ENCODE results near the gene MARCHF10. TPM values are rescaled to one million over a fixed set of nuclear protein-coding genes. Genes with fewer than 3 reads are reported as not detected.

Gene MARCHF10
- total RNA-seq, 4 donors from 2014 or later: 0.19 TPM; not detected in 3

- Histone ChIP-seq H3K27me3 (no peaks in the 10 kb centered on the region), H3K9me3 (peaks cover 0 to 9% (median 0%) of the 10 kb centered on the region in 3 donors), H3K4me1 (no peaks in the 10 kb centered on the region), H3K36me3 (no peaks in the 10 kb centered on the region), H3K27ac (no peak overlapping the region), H3K4me3 (no peak overlapping the region)
- no peak for TF ChIP-seq POLR2AphosphoS5 (IDR thresholded peaks at IDR 0.05)
- TF ChIP-seq EP300 (IDR thresholded peaks at IDR 0.05): no peak
- no peak for TF ChIP-seq POLR2A (IDR thresholded peaks at IDR 0.05)
- no peak for TF ChIP-seq CTCF (IDR thresholded peaks at IDR 0.05)
- no peak for ATAC-seq
- 25 to 60% methylated on average over 1 of the region's 8 CpGs for WGBS, 2 donors (ENCODE audit: low coverage in 1 of 2)
Measured at GRCh38 chr17:62712171-62712581, 95.9 kb downstream of the MARCHF10 start.

GRCh38 chr17:62708587-62708986 lies 99.5 kb downstream of the MARCHF10 start:
- TF ChIP-seq EP300 (IDR thresholded peaks at IDR 0.05) (no peak), CTCF (IDR thresholded peaks at IDR 0.05) (no peak), POLR2AphosphoS5 (IDR thresholded peaks at IDR 0.05) (no peak), POLR2A (IDR thresholded peaks at IDR 0.05) (no peak)
- no peak overlapping the region for H3K27ac ChIP-seq
- WGBS, 2 donors (ENCODE audit: low coverage in 1 of 2): 80 to 100% methylated on average over 1 of the region's 2 CpGs

GRCh38 chr17:62707425-62707739 lies 100.7 kb downstream of the MARCHF10 start:
- WGBS, 2 donors (ENCODE audit: low coverage in 1 of 2): 90 to 95% methylated on average over 2 to 8 of the region's 9 CpGs
- no peak for ATAC-seq
- peaks cover 0 to 37% (median 3%) of the 10 kb centered on the region in 3 donors for H3K4me1 ChIP-seq
- H3K36me3 ChIP-seq: no peaks in the 10 kb centered on the region
- no peaks in the 10 kb centered on the region for H3K27me3 ChIP-seq
- peaks cover 0 to 9% (median 0%) of the 10 kb centered on the region in 3 donors for H3K9me3 ChIP-seq
- TF ChIP-seq POLR2A (IDR thresholded peaks at IDR 0.05): no peak
- TF ChIP-seq CTCF (IDR thresholded peaks at IDR 0.05): no peak
- no peak for TF ChIP-seq POLR2AphosphoS5 (IDR thresholded peaks at IDR 0.05)
- H3K4me3 ChIP-seq: no peak overlapping the region
- no peak overlapping the region for H3K27ac ChIP-seq

More at GRCh38 chr17:62708587-62708986, 99.5 kb downstream of the MARCHF10 start:
- no peak overlapping the region for H3K4me3 ChIP-seq
- no peaks in the 10 kb centered on the region for H3K36me3 ChIP-seq
- peaks cover 0 to 9% (median 0%) of the 10 kb centered on the region in 3 donors for H3K9me3 ChIP-seq
- H3K27me3 ChIP-seq: no peaks in the 10 kb centered on the region
- no peak for ATAC-seq
- peaks cover 0 to 31% (median under 1%) of the 10 kb centered on the region in 3 donors for H3K4me1 ChIP-seq

- ATAC-seq: no peak
- no peak for TF ChIP-seq POLR2A (IDR thresholded peaks at IDR 0.05)
- no peak for TF ChIP-seq EP300 (IDR thresholded peaks at IDR 0.05)
- no peak for TF ChIP-seq POLR2AphosphoS5 (IDR thresholded peaks at IDR 0.05)
- TF ChIP-seq CTCF (IDR thresholded peaks at IDR 0.05): no peak
- Histone ChIP-seq H3K4me3 (peak overlapping the region in 1 of 2 donors; percentile 6), H3K27me3 (peaks cover 4% of the 10 kb centered on the region), H3K36me3 (no peaks in the 10 kb centered on the region), H3K27ac (peak overlapping the region in 3 of 4 donors; percentile 35 to 75 (median 46)), H3K9me3 (peaks cover 0 to 9% (median 0%) of the 10 kb centered on the region in 3 donors), H3K4me1 (peaks cover 0 to 37% (median 3%) of the 10 kb centered on the region in 3 donors)
- WGBS, 2 donors (ENCODE audit: low coverage in 1 of 2): 82 to 91% methylated on average over 10 to 12 of the region's 20 CpGs
Measured at GRCh38 chr17:62706598-62707424, 101.3 kb downstream of the MARCHF10 start.
